ENCODE measurements around the gene KIAA0753. TPM values are rescaled to one million over a fixed set of nuclear protein-coding genes. Genes with fewer than 3 reads are reported as not detected.

Gene KIAA0753
- total and polyA plus RNA-seq, 9 of the 15 experiments (the other 6 are each of a cell fraction or from before 2014, with no cell fraction given): 2.0 to 9.0 (median 6.9) TPM

- in situ Hi-C loops (cut with MboI): no loop called here
- ATAC-seq (no peak), FAIRE-seq (no peak), DNase-seq (ENCODE audit: extremely low read depth in 1 of 4, low spot score in 3 of 4) (no peak)
- no TSS peak for BruUV-seq (replicated peaks)
- Histone ChIP-seq H3K9me1 (ENCODE audit: control insufficient read depth, insufficient read depth, low read length) (no peaks in the 10 kb centered on the region), H3K27ac (ENCODE audit: extremely low read depth, low read depth, low read length) (no peak overlapping the region), H3K4me3 (no peak overlapping the region), H3K27me3 (ENCODE audit: control insufficient read depth in 2 of 2, insufficient read depth in 2 of 2, low read length in 2 of 2) (peaks cover 6 to 43% of the 10 kb centered on the region in 2 experiments; a peak in 4 of 5 replicates), H3K79me2 (ENCODE audit: control insufficient read depth, insufficient read depth, low read length) (no peaks in the 10 kb centered on the region), H4K20me1 (replicated peaks; ENCODE audit: control insufficient read depth, insufficient read depth, low read length) (no peaks in the 10 kb centered on the region), H2AFZ (ENCODE audit: low read depth, low read length) (no peak overlapping the region), H3K4me1 (replicated peaks in 1 of 2; ENCODE audit: control insufficient read depth in 2 of 2, insufficient read depth in 2 of 2, low read length in 2 of 2) (no peaks in the 10 kb centered on the region), H3K36me3 (ENCODE audit: control insufficient read depth, insufficient read depth, low read length) (no peaks in the 10 kb centered on the region), H3K9me3 (replicated peaks; ENCODE audit: control insufficient read depth, insufficient read depth, low read depth, low read length) (no peaks in the 10 kb centered on the region), H3K4me2 (ENCODE audit: insufficient read depth, low read length) (no peak overlapping the region), H3K9ac (ENCODE audit: insufficient read depth in 1 of 2, low read depth in 2 of 2, low read length in 2 of 2) (no peak overlapping the region)
- intact Hi-C loops (cut with micrococcal nuclease): no loop called here
- TF ChIP-seq ZNF134 (CRISPR knock-in tag; conservative IDR thresholded peaks at IDR 0.05) (no peak), ARID3B (CRISPR knock-in tag; IDR thresholded peaks at IDR 0.05; ENCODE audit: borderline replicate concordance) (no peak), POLR2H (tag; IDR thresholded peaks at IDR 0.05; ENCODE audit: low read depth) (no peak), ZNF146 (CRISPR knock-in tag; IDR thresholded peaks at IDR 0.05; ENCODE audit: unreplicated experiment) (no peak), POLR3A (IDR thresholded peaks at IDR 0.05; ENCODE audit: borderline replicate concordance, extremely low read depth, insufficient read depth, insufficient read length) (no peak), NONO (IDR thresholded peaks at IDR 0.05; ENCODE audit: low read depth in 2 of 2, low read length in 1 of 2) (no peak), PREB (CRISPR knock-in tag; IDR thresholded peaks at IDR 0.05) (no peak), CREB3L1 (IDR thresholded peaks at IDR 0.05; ENCODE audit: borderline replicate concordance, low read depth) (no peak), NBN (IDR thresholded peaks at IDR 0.05; ENCODE audit: low read depth) (no peak), GMEB1 (CRISPR knock-in tag; IDR thresholded peaks at IDR 0.05) (no peak), ZBTB9 (CRISPR knock-in tag; IDR thresholded peaks at IDR 0.05) (no peak), ZNF449 (CRISPR knock-in tag; IDR thresholded peaks at IDR 0.05) (no peak), ZNF197 (CRISPR knock-in tag; IDR thresholded peaks at IDR 0.05; ENCODE audit: low read depth) (no peak), GATAD2B (IDR thresholded peaks at IDR 0.05; ENCODE audit: borderline replicate concordance) (no peak)
- POLR2A ChIA-PET: no interaction called here
- 3% methylated on average over 8 of the region's 9 CpGs for WGBS (ENCODE audit: insufficient coverage, low coverage, missing lambda C conversion rate)
- CTCF ChIA-PET (ENCODE audit: low intra/inter-chr PET ratio): no interaction called here
Observed at GRCh38 chr17:6688944-6689343, 48.4 kb upstream of the KIAA0753 start.

All from K562 (cell line).